Measurements from ENCODE around the gene LIG3. TPM values are rescaled to one million over a fixed set of nuclear protein-coding genes. Genes with fewer than 3 reads are reported as not detected.
"Not testable (repeated sequence)": the region's sequence is repeated elsewhere in the genome, so short reads cannot be mapped to it uniquely, and the experiment has no call there.

The LIG3 gene
- total RNA-seq (10 to 100 TPM; 21.0 to 63.2 (median 52.0) TPM), polyA plus RNA-seq (10 to 100 TPM; 10.9 to 33.1 TPM)
- long read RNA-seq, donor 1, full-length matches to known transcripts: 7 of 36 reads
- long read RNA-seq, donor 1, partial matches to known transcripts: 16 of 36 reads
- long read RNA-seq, donor 1, other reads (novel, unspliced or antisense): 13 of 36 reads
- long read RNA-seq, donor 2, full-length matches to known transcripts: 2 of 12 reads
- long read RNA-seq, donor 2, partial matches to known transcripts: 10 of 12 reads
- long read RNA-seq, donor 2, other reads (novel, unspliced or antisense): 0 of 12 reads
- long read RNA-seq, donor 3, full-length matches to known transcripts: 19 of 38 reads
- long read RNA-seq, donor 3, partial matches to known transcripts: 8 of 38 reads
- long read RNA-seq, donor 3, other reads (novel, unspliced or antisense): 11 of 38 reads

GRCh38 chr17:34980353-34980680 is at the start of gene LIG3:
Gene LIG3, plus strand, starts transcription at chr17:34980512. Its CDS starts 2,494 bp downstream, at chr17:34983006.
- TF ChIP-seq CTCF (IDR thresholded peaks at IDR 0.05) (no peak), POLR2A (IDR thresholded peaks at IDR 0.05) (peak; percentile 76), EP300 (IDR thresholded peaks at IDR 0.05) (no peak)
- Histone ChIP-seq H3K27ac (peak within 1 kb of the TSS; percentile 99 to 100), H3K9me3 (no peaks in the 10 kb centered on the region), H3K4me3 (peak within 1 kb of the TSS; percentile 84), H3K27me3 (no peaks in the 10 kb centered on the region), H3K4me1 (ENCODE audit: insufficient read depth) (peaks cover 8% of the 10 kb centered on the region), H3K36me3 (no peaks in the 10 kb centered on the region)
- WGBS, 3 donors: 0 to 1% (median 0%) methylated on average over 20 to 39 of the region's 39 CpGs
- intact Hi-C loops (cut with DNase I): loop anchor here in 1 of 4 donors (10.0 kb wide), 1 partner anchor 104 kb away; no protein-coding TSS in a partner anchor
- DNase-seq: peak; percentile 94 to 97 (median 96)

GRCh38 chr17:34950780-34951179 is 29.5 kb upstream of the LIG3 start:
- H3K4me3 ChIP-seq; intact Hi-C loops (cut with DNase I); H3K4me1 ChIP-seq (ENCODE audit: insufficient read depth); H3K36me3 ChIP-seq; H3K27ac ChIP-seq; DNase-seq; H3K9me3 ChIP-seq; H3K27me3 ChIP-seq: not testable (repeated sequence)
- WGBS, 3 donors: 91 to 97% (median 93%) methylated on average over 4 of the region's 4 CpGs

GRCh38 chr17:34958438-34958837 is 21.9 kb upstream of the LIG3 start:
- TF ChIP-seq EP300 (IDR thresholded peaks at IDR 0.05) (no peak), CTCF (IDR thresholded peaks at IDR 0.05) (no peak), POLR2A (IDR thresholded peaks at IDR 0.05) (no peak)
- Histone ChIP-seq H3K9me3 (no peaks in the 10 kb centered on the region), H3K4me3 (no peak overlapping the region), H3K4me1 (ENCODE audit: insufficient read depth) (peaks cover 5% of the 10 kb centered on the region), H3K27ac (no peak overlapping the region), H3K27me3 (no peaks in the 10 kb centered on the region), H3K36me3 (no peaks in the 10 kb centered on the region)
- WGBS, 3 donors: 56 to 84% (median 73%) methylated on average over 1 of the region's 1 CpG
- intact Hi-C loops (cut with DNase I): no loop called here
- no peak for DNase-seq

GRCh38 chr17:34961093-34961911 is 19.0 kb upstream of the LIG3 start, which contains the start of the genes CCT6B and ZNF830:
Gene CCT6B, minus strand, starts transcription at chr17:34961460. Its CDS starts 67 bp downstream, at chr17:34961393.
Gene ZNF830, plus strand, starts transcription at chr17:34961540. Its CDS starts 27 bp downstream, at chr17:34961567.
- intact Hi-C loops (cut with DNase I): loop anchor here in 2 of 4 donors (10.0 kb wide), 1 partner anchor 123 kb away; no protein-coding TSS in a partner anchor
- Histone ChIP-seq H3K27ac (peak within 1 kb of the TSS; percentile 75 to 79), H3K27me3 (no peaks in the 10 kb centered on the region), H3K36me3 (no peaks in the 10 kb centered on the region), H3K9me3 (no peaks in the 10 kb centered on the region), H3K4me3 (peak within 1 kb of the TSS; percentile 89), H3K4me1 (ENCODE audit: insufficient read depth) (peaks cover 5% of the 10 kb centered on the region)
- TF ChIP-seq CTCF (IDR thresholded peaks at IDR 0.05): no peak
- TF ChIP-seq POLR2A (IDR thresholded peaks at IDR 0.05): peak; percentile 80
- DNase-seq: peak; percentile 90 to 94 (median 93)
- WGBS, 3 donors: 0% methylated on average over 65 of the region's 65 CpGs
